NCI-H1436 treated with DMSO at 0.1 percent for 48 hours (cell line): ENCODE measurements around the gene LGALS9.
"Not testable (repeated sequence)": the region's sequence is repeated elsewhere in the genome, so short reads cannot be mapped to it uniquely, and the experiment has no call there.

ENCODE experiments used
- DNase-seq: peaks from one replicate; lab custom pipeline; 2025; lab: John Stamatoyannopoulos, UW

The LGALS9 gene

GRCh38 chr17:27686322-27686721 lies 55.3 kb downstream of the LGALS9 start:
- not testable (repeated sequence) for DNase-seq

DNA sequence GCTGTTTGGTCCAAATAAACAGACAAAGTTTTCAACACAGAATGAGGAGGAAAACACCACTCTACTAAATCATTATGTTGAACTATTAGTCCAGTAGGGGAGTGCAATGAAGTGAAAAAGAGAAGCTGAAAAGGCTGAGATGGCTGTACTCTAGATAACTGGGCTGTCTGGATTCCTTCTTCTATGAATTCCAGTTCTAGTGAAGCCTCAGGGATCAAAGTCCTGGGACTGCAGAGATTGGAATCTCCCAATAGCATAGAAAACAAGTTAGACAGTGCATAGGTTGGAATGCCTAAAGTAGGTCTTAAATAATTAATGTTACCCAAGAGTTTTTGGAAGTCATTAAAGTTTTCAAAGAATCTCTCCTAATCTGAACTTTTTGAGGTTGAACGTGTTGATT lies 59.9 kb downstream of the LGALS9 start:
- DNase-seq: no peak

DNA sequence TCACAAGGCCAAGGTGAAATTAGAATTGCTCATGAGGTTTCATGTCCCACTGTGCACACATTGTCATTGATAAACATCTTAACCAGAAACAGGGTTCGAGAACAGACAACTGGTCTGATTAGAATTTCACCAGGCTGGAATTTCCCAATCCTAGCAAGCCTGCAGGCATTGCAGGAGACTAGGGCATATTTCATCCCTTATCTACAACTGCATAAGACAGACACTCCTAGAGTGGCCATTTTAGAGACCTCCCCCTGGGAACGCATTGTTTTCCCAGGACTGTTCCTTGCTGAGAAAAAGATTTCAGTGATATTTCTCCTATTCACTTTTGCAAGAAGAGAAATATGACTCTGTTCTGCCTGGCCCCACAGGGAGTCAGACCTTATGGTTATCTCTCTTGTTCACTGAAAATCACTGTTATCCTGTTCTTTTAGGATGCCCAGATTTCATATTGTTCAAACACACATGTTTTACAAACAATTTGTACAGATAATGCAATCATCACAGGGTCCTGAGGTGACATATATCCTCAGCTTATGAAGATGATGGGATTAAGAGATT lies 64.3 kb downstream of the LGALS9 start:
- DNase-seq: not testable (repeated sequence)
